Body of pancreas (tissue), 4 donors: Measurements from ENCODE around the gene CTXN1.

Experiments
- CTCF ChIP-seq, 7 experiments: fragments of 450-650 bp in 4 of 7; fragments of 200-600 bp in 3 of 7; sonication (generic) in 3 of 7; IDR thresholded peaks; one replicate each; pipeline ENCODE4 v1.5.1; 2016 to 2019; ENCODE audit warnings: antibody characterized with exemption in 7 of 7
- POLR2A ChIP-seq, 3 donors: fragments of 450-650 bp; IDR thresholded peaks; one replicate each; pipeline ENCODE4 v1.6.1; 2016; ENCODE audit warnings: antibody characterized with exemption in 3 of 3, mild to moderate bottlenecking in 2 of 3

GRCh38 chr19:7947939-7948338, 22.0 kb upstream of the CTXN1 start:
- TF ChIP-seq CTCF (IDR thresholded peaks at IDR 0.05) = no peak
- no peak for TF ChIP-seq POLR2A (IDR thresholded peaks at IDR 0.05)
